ENCODE measurements around the gene ZNF79. TPM values are rescaled to one million over a fixed set of nuclear protein-coding genes. Genes with fewer than 3 reads are reported as not detected.

The ZNF79 gene
- total RNA-seq (2022; extraction: Qiagen RNA extraction) = 4.9 to 7.5 TPM (median 6.1 TPM) in 5 replicates

DNA sequence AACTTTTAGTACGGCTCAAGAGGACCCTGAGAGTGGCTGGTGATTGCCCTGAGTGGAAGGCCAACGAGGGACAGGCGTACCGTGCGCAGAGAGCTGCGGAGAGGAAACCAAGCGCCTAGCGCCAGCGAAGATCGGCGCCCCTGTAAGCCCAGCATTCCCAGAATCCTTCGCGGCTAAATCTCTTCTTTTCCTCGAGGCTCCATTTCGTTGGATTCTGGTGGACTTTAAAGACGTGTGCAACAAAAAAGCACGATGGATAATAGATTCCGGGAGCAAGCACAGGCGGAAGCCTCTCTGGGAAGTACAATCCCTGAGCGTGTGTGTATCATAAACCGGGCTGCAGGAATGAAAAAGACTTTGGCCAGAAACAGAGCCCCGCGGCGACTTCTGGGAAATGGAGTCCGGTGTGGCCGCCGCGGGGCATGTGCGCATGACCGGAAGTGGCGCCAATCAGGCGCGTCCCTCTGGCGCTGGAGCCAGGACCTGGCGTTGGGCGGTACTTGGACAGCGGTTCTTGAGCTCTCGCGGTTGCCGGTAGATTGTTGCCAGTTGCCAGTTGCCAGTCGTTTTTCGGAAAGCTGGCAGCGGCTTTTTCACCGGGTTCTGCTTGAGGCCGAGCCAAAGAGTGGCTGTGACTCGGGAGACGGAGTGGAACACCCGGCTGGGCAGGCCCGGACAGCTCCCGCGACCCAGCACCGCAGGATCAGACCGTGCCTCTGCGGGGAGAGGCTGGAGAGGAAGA, at the start of gene ZNF79:
ZNF79 (plus strand) TSS at position 449 of the 742 bp plus-strand sequence. CDS start 406 bp downstream, outside the sequence.

DNA sequence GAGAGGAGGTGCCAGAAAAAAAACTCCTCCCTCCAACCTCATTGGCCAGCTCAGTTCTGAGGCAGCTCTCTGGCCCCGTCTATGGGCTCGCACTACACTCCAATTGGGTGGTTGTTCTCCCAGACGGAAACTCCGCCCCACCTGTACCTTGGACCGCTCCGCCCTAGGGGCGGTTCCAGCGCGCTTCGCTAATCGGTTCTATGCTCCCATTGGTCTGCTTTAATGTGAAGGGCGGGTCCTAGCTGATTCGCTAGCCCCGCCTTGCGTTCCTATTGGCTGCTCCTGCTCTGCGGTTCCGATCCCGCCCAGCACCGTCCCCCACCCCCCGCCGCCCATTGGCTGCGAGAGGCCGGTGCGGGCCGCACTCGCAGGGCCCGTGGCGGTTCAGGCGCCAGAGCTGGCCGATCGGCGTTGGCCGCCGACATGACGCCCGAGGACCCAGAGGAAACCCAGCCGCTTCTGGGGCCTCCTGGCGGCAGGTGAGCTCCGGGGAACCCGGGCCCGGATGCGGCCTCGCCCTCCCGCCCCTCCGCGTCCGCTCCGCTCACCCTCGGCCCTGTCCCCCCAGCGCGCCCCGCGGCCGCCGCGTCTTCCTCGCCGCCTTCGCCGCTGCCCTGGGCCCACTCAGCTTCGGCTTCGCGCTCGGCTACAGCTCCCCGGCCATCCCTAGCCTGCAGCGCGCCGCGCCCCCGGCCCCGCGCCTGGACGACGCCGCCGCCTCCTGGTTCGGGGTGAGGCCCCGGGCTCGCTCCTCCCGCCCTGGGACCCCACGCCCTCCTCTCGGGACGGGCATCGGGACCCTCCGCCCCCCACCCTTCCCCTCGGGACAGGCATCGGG, 27.2 kb upstream of the ZNF79 start, which contains the start of gene SLC2A8:
SLC2A8 (plus strand) TSS at position 362 of the 838 bp plus-strand sequence; CDS start at position 424, 62 bp downstream.

DNA sequence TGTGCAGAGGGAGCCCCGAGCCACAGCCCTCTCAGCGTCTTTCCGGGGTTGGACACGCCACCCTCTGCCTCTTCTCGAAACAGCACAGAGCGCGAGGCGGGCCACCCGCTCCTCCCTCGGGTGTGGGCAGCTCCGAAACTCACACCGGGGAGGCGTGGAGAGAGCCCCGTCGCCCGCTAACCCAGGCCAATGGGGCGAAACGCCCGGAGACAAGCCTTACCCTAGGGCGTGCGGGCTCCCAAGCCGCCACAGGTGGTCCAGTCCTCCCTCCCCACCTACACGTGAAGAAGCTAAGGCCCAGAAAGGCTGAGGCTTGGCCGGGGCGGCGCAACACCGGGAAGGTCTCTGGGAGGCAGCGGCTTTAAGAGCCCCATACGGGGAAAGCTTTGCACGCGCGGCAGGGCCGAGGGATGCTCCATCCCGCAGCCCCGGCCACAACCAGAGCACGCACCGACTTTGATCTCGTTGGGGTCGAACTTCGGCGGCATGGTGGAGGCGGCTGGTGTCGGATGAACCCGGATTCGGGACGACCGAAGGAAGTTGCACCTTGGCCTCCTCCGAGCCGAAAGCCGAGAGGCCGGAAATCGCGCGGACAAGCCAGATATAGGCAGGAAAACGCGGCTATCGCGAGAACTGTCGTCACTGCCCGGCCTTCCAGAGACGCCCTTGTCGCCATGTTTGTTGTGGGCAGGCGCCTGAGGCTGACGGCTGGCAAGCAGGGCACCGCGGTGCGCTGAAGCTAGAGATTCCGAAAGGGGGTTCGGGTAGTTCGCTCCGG, 26.8 kb downstream of the ZNF79 start, which contains the start of the genes LRSAM1 and RPL12:
LRSAM1 (plus strand) TSS at position 681 of the 778 bp plus-strand sequence. CDS start 3,018 bp downstream, outside the sequence.
RPL12 (minus strand) TSS at position 577 of the 778 bp plus-strand sequence; CDS start at position 488, 89 bp downstream.

Other genes with a start within 250 kb of the ZNF79 start
- 2.3 to 4.1 TPM (median 2.5 TPM) in 5 replicates for gene GARNL3, start 159.6 kb upstream of the ZNF79 start, total RNA-seq (2022; extraction: Qiagen RNA extraction)
- gene SLC2A8, start 27.2 kb upstream of the ZNF79 start, total RNA-seq (2022; extraction: Qiagen RNA extraction) = 11.3 to 16.1 TPM (median 14.6 TPM) in 5 replicates
- gene RPL12, start 27.0 kb downstream of the ZNF79 start, total RNA-seq (2022; extraction: Qiagen RNA extraction) = 2,571 to 2,807 TPM (median 2,692 TPM) in 5 replicates
- 9.7 to 10.4 TPM (median 9.8 TPM) in 5 replicates for gene LRSAM1, start 27.1 kb downstream of the ZNF79 start, total RNA-seq (2022; extraction: Qiagen RNA extraction)
- gene STXBP1, start 187.9 kb downstream of the ZNF79 start, total RNA-seq (2022; extraction: Qiagen RNA extraction) = 14.2 to 18.4 TPM (median 17.9 TPM) in 5 replicates

Data from A549 treated with Hydrocortisone at 1 μM for 4 hours (cell line).